ENCODE data around the gene HABP4.

DNA sequence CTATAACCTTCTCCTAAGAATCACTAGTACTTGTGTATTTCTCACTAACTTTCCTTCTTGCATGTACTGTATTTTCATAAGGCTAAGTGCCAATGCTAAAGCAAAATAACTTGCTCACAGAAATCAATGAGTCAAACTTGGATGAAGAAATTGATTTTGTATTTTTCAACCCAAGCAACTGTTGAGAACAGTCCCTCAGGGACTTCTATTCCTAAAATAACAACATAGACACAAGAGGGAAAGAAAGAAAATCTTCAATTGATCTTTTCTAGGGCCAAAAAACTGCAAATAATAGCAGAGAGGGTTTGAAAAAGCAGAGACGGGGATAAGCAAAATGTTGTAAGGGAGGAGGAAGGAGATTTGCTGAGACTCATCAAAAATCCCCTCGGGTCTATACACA, 69.8 kb downstream of the HABP4 start:
- TF ChIP-seq, protein P1, sequence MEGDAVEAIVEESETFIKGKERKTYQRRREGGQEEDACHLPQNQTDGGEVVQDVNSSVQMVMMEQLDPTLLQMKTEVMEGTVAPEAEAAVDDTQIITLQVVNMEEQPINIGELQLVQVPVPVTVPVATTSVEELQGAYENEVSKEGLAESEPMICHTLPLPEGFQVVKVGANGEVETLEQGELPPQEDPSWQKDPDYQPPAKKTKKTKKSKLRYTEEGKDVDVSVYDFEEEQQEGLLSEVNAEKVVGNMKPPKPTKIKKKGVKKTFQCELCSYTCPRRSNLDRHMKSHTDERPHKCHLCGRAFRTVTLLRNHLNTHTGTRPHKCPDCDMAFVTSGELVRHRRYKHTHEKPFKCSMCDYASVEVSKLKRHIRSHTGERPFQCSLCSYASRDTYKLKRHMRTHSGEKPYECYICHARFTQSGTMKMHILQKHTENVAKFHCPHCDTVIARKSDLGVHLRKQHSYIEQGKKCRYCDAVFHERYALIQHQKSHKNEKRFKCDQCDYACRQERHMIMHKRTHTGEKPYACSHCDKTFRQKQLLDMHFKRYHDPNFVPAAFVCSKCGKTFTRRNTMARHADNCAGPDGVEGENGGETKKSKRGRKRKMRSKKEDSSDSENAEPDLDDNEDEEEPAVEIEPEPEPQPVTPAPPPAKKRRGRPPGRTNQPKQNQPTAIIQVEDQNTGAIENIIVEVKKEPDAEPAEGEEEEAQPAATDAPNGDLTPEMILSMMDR (IDR thresholded peaks at IDR 0.05): no peak
- no peak for TF ChIP-seq POLR2A (IDR thresholded peaks at IDR 0.05)
